IPS-20b (cell line): ENCODE results near the gene DLG5.

Source experiments
- H3K27ac ChIP-seq: one replicate; pipeline ENCODE4 v1.5.1; 2013; ENCODE audit warnings: low read length
- H3K27me3 ChIP-seq: 2 replicates; pipeline ENCODE4 v1.6.1; 2013; ENCODE audit warnings: mild to moderate bottlenecking, low read length, inconsistent platforms; ENCODE audit not compliant: insufficient read depth
- H3K36me3 ChIP-seq: 2 replicates; pipeline ENCODE4 v1.6.1; 2013; ENCODE audit warnings: low read depth, mild to moderate bottlenecking, inconsistent platforms, low read length, moderate library complexity; ENCODE audit not compliant: insufficient read depth
- H3K4me1 ChIP-seq: 2 replicates; pipeline ENCODE4 v1.6.1; 2013; ENCODE audit warnings: mild to moderate bottlenecking, control low read depth, inconsistent platforms, low read length, moderate library complexity; ENCODE audit not compliant: insufficient read depth
- H3K4me3 ChIP-seq: 2 replicates; pipeline ENCODE4 v1.5.1; 2013; ENCODE audit warnings: mild to moderate bottlenecking, low read length, inconsistent platforms
- H3K9ac ChIP-seq: 2 replicates; pipeline ENCODE4 v1.6.1; 2013; ENCODE audit warnings: low read depth, mild to moderate bottlenecking, inconsistent platforms, low read length, moderate library complexity
- H3K9me3 ChIP-seq: 2 replicates; pipeline ENCODE4 v1.6.1; 2013; ENCODE audit warnings: mild to moderate bottlenecking, low read depth, low read length, inconsistent platforms; ENCODE audit not compliant: insufficient read depth

Gene DLG5

DNA sequence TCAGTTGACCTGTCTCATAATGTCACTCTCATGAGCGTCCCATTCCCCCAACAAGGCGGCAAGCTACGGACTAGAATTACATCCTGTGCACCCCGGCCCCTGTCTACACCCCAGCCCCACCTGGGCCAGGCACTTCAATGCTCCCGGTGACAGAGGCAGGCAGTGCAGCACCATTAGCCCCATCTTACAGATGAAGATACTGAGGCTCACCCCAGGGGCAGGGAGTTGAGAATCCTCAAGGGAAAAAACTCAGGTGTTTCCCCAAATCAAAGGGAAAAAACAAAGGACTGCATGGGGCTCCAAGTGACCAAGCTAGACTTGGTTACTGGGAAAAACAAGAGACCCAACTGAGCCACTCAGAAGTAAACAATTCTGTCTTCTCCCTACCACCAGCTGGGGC lies 4.5 kb downstream of the DLG5 start:
- Histone ChIP-seq H3K4me3 (no peak overlapping the region), H3K36me3 (no peaks in the 10 kb centered on the region), H3K27ac (no peak overlapping the region)

DNA sequence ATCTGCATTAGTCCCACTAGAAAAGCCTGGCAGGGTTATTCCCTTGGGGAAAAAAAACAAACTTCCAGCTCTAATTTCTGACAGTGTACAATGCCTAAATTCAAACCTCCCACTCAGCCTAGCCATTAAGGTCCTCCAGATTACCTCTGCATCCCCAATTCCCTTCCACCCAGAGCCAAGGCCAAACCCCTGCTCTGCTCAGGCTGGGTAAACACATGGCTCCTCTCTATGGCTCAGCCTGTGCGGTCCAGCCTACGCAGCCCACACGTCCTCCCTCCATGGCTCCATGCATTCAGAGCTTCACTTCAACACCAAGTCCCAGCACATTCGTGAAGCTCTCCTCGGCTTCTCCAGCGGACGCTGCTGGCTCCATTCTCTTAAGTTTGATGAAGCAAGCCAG lies 5.2 kb downstream of the DLG5 start:
- H3K4me1 ChIP-seq: peaks cover 17% of the 10 kb centered on the region
- H3K27ac ChIP-seq: no peak overlapping the region

More for the DNA sequence above, 4.5 kb downstream of the DLG5 start:
- Histone ChIP-seq H3K27me3 (no peaks in the 10 kb centered on the region; the same call in 1 of the 2 replicates), H3K4me1 (peaks cover 17% of the 10 kb centered on the region), H3K9ac (no peak overlapping the region), H3K9me3 (no peaks in the 10 kb centered on the region)

DNA sequence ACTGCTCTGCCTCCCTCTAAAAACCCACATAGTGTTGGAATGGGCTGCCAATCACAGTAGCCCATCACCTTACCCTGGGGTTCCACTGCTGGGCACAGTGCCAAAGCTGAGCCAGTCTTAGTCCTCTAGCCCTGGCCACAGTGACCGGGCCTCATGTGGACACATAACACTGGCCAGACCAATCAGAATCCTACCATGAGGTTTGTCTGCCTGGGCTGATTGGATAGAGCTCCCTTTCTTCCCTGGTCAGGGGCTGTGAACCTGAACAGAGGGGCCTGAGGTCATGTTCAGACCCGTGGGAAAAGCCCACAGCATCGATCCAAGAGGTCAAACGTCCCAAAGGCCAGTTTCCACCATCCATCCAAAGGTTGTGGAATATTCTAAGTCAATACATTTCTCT lies 6.1 kb downstream of the DLG5 start:
- H3K4me3 ChIP-seq: no peak overlapping the region
- peaks cover 14% of the 10 kb centered on the region for H3K4me1 ChIP-seq
- no peaks in the 10 kb centered on the region for H3K27me3 ChIP-seq
- H3K36me3 ChIP-seq: no peaks in the 10 kb centered on the region
- H3K27ac ChIP-seq: no peak overlapping the region
- no peaks in the 10 kb centered on the region for H3K9me3 ChIP-seq
- no peak overlapping the region for H3K9ac ChIP-seq

More for the DNA sequence above, 5.2 kb downstream of the DLG5 start:
- Histone ChIP-seq H3K27me3 (no peaks in the 10 kb centered on the region), H3K9me3 (no peaks in the 10 kb centered on the region), H3K36me3 (no peaks in the 10 kb centered on the region), H3K4me3 (no peak overlapping the region), H3K9ac (no peak overlapping the region)

DNA sequence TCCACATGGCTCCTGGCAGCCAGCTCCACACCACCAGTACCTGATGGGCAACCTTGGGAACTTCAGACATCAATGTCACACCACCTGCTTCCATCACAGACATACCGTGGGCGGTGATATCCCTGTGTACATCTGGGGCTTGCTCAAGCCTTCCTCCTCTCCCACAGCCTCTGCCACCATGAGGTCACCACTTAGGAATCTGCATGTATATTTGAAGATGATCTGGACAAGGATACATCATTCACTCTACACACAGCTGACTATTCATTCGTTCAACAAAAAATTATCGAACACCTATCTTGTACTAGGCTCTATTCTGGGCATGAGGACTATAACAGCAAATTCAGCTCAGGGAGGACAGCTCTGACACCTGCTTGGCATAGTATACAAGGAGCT lies 6.8 kb downstream of the DLG5 start:
- no peak overlapping the region for H3K27ac ChIP-seq
- H3K27me3 ChIP-seq: no peaks in the 10 kb centered on the region
- H3K4me1 ChIP-seq: peaks cover 8% of the 10 kb centered on the region
- no peak overlapping the region for H3K4me3 ChIP-seq
- no peaks in the 10 kb centered on the region for H3K36me3 ChIP-seq
- H3K9ac ChIP-seq: no peak overlapping the region
- H3K9me3 ChIP-seq: no peaks in the 10 kb centered on the region

DNA sequence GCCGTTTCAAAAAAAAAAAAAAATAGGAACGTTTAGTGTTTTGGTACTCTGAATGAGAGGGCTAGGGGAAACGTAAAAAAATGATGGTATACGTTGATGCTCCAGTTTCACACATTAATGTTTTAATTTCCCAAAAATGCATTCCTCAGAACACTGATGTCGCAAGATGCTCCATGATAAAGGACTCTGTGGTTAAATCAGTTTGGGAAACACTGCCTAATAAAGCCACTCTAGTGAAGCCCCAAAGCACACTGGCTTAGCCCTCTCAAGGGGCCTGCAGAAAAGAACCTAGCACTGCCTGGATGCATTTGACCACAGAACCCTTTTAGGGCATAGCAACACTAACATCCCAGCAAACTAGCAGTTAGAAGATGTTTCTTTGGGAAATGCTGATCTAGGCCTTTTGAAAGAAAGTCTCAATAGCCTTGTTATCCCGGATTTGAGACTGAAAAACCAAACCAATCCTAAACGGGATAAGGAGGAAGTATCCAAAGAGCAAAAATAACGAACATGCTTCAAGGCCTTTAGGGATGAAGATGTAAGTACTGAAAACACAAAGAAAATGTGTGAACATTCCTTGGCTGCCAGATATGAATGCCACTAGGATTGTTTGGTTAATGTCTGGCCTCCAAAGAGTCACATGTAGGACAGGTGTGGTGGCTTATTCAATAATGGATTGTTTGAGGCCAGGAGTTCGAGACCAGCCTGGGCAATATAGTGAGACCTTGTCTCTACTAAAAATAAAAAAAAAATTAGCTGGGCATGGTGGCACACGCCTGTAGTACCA lies 11.0 kb downstream of the DLG5 start:
- Histone ChIP-seq H3K27ac (no peak overlapping the region), H3K27me3 (no peaks in the 10 kb centered on the region), H3K9ac (no peak overlapping the region), H3K9me3 (no peaks in the 10 kb centered on the region), H3K36me3 (no peaks in the 10 kb centered on the region), H3K4me1 (peaks cover 3% of the 10 kb centered on the region; the same call in 1 of the 2 replicates), H3K4me3 (no peak overlapping the region)

DNA sequence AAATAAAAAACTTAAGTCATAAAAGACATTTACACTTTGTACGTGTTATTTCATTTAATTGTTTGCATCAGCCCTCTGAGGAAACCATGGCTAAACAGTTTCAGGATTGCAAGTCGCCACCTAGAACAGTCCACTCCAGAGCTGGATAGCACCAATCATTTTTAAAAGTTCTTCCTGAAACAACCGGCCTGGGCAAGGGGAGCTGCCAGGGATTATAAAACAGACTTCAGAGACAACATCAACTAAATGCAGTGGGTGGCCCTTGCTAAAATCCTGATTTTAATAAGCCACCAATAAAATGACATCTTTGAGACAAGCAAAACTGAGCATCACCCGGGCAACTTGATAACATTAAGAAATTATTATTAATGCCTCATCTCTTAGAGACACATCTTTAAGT lies 13.5 kb downstream of the DLG5 start:
- Histone ChIP-seq H3K27me3 (no peaks in the 10 kb centered on the region), H3K4me1 (no peaks in the 10 kb centered on the region), H3K4me3 (no peak overlapping the region), H3K9ac (no peak overlapping the region), H3K36me3 (no peaks in the 10 kb centered on the region), H3K27ac (no peak overlapping the region), H3K9me3 (no peaks in the 10 kb centered on the region)

DNA sequence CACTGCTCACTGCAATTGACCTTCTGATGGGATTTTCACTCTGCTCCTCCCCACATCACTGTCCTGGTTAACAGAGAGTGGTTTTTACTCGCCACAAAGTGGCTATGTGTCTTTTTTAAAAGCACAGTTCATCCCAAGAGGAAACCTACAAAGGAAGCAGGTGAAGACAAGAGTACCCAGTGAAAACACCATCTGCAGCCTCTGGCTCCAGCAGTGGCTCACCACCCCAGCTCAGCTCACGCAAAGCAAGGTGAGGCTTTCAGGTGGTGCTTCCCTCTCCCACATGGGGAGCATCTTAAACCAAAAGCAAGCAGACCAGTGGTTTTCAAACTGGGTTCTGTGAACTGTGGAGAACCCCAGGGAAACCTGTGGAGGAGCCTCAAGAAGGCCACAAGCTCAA lies 14.0 kb downstream of the DLG5 start:
- no peaks in the 10 kb centered on the region for H3K36me3 ChIP-seq
- no peak overlapping the region for H3K27ac ChIP-seq
- no peak overlapping the region for H3K4me3 ChIP-seq
- no peaks in the 10 kb centered on the region for H3K27me3 ChIP-seq
- no peaks in the 10 kb centered on the region for H3K4me1 ChIP-seq
- H3K9me3 ChIP-seq: no peaks in the 10 kb centered on the region
- no peak overlapping the region for H3K9ac ChIP-seq

DNA sequence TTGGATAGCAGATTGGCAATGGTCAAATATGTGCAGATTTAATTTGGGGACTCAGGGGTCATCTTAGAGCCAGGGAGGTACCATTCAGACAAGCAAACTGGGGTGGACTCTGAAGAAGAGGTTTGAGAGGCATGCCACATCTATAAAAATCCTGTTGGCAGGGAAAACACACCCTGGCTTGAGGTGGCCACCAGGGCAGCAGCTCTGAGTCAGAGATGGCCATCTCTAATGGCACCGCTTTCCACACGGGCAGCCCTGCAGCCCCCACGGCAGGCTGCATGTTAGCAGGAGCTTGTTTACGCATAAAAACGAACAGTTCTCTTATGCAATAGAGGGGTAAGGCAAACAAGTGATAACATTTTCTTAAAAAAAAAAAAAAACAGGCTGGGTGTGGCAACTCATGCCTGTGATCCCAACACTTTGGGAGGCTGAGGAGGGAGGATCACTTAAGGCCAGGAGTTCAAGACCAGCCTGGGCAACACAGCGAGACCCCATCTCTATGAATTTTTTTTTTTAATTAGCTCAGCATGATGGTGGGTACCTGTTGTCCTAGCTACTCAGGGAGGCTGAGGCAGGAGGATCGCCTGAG lies 14.9 kb downstream of the DLG5 start:
- Histone ChIP-seq H3K4me1 (no peaks in the 10 kb centered on the region), H3K27me3 (no peaks in the 10 kb centered on the region), H3K4me3 (no peak overlapping the region), H3K36me3 (no peaks in the 10 kb centered on the region), H3K27ac (no peak overlapping the region), H3K9ac (no peak overlapping the region), H3K9me3 (no peaks in the 10 kb centered on the region)

DNA sequence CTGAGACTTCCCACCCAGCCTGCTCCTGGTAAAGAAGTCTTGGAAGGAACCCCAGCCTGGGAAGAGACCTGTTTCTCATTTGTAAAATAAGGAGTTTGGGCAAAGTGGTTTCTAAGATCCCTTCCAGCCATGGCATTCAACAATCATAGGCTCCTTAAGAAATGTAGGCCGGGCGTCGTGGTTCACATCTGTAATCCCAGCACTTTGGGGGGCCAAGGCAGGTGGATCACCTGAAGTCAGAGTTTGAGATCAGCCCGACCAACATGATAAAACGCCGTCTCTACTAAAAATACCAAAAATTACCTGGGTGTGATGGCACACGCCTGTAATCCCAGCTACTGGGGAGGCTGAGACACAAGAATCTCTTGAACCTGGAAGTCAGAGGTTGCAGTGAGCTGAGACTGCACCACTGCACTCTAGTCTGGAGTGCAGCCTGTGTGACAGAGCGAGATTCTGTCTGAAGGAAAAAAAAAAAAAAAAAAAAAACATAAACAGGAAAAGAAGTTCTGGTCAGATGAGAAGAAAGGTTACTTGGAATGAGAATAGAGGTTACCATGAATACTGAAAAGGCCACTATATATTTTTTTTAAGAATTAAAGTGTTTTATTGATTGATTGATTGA lies 15.9 kb downstream of the DLG5 start:
- Histone ChIP-seq H3K4me3 (no peak overlapping the region), H3K9ac (no peak overlapping the region), H3K36me3 (no peaks in the 10 kb centered on the region), H3K4me1 (no peaks in the 10 kb centered on the region), H3K9me3 (no peaks in the 10 kb centered on the region), H3K27me3 (no peaks in the 10 kb centered on the region), H3K27ac (no peak overlapping the region)

DNA sequence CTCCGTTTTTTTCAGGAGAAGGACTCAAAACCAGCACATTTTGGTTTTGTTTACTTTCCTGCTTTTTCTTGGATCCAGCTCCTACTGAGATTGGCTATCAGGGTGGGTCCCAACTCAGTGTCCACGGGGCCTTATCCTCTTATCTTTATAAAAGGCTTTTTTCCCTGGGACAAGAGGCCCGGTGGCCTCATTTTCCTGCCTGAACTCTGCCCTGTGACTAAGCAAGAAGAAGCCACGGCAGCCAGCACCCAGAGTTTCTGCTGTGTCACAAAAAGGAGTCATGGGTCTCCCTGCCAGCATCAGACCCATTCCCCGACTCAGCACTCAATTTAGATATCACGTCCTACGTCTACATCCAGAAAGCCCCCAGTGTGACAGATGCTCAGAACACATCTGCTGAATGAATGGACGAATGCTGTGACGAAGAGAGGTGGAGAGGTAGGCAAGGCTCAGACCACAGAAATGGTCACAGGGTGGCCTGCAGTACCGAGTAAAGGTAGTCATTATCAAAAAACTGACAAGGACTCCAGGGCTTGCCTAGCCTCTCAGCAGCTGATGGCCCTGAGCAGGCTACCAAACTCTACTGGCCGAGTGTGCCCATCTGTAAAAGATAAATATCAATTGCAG lies 16.7 kb downstream of the DLG5 start:
- no peak overlapping the region for H3K9ac ChIP-seq
- H3K27ac ChIP-seq: no peak overlapping the region

DNA sequence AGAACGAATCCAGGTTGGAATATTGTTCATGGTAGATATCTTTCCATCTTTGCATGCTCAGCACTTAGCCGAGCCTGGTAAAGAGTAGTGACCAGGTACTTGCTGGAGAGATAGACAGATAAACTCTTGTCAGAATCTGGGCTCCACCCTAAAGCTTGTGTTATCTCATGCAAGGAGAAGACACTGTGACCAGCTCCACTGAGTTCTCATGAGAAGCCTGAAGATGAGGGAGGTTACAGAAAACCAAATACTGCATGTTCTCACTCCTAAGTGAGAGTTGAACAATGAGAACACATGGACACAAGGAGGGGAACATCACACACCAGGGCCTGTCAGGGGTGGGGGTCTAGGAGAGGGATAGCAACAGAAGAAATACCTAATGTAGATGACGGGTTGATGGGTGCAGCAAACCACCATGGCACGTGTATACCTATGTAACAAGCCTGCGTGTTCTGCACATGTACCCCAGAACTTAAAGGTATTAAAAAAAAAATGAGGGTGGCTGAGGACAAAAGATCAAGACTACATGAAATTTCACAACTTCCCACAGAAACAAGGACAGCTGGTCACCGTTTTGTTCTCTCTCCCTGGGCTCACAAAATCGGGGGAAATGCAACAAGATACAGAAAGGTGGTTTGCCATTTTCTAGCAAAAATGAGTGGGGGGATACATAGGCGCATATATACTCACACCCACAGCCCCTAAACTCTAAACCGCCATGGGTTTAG lies 17.4 kb downstream of the DLG5 start:
- no peaks in the 10 kb centered on the region for H3K4me1 ChIP-seq
- H3K36me3 ChIP-seq: no peaks in the 10 kb centered on the region
- no peak overlapping the region for H3K4me3 ChIP-seq
- H3K9ac ChIP-seq: no peak overlapping the region
- H3K9me3 ChIP-seq: no peaks in the 10 kb centered on the region
- no peaks in the 10 kb centered on the region for H3K27me3 ChIP-seq
- no peak overlapping the region for H3K27ac ChIP-seq

More for the DNA sequence above, 16.7 kb downstream of the DLG5 start:
- Histone ChIP-seq H3K27me3 (no peaks in the 10 kb centered on the region), H3K4me1 (no peaks in the 10 kb centered on the region), H3K36me3 (no peaks in the 10 kb centered on the region), H3K9me3 (no peaks in the 10 kb centered on the region), H3K4me3 (no peak overlapping the region)
